Fibroblast of gingiva (primary cell): ENCODE results near the gene ZFAND3.
"Not testable (repeated sequence)": the region's sequence is repeated elsewhere in the genome, so short reads cannot be mapped to it uniquely, and the experiment has no call there.

ENCODE experiments used
- DNase-seq: peaks from one replicate; pipeline ENCODE4 v3.0.0-alpha.2; 2011; ENCODE audit warnings: low read depth

ZFAND3 gene

GRCh38 chr6:38049861-38050397 is 230.4 kb downstream of the ZFAND3 start:
- not testable (repeated sequence) for DNase-seq

GRCh38 chr6:38051819-38052434 is 232.4 kb downstream of the ZFAND3 start:
- DNase-seq: no peak

DNA sequence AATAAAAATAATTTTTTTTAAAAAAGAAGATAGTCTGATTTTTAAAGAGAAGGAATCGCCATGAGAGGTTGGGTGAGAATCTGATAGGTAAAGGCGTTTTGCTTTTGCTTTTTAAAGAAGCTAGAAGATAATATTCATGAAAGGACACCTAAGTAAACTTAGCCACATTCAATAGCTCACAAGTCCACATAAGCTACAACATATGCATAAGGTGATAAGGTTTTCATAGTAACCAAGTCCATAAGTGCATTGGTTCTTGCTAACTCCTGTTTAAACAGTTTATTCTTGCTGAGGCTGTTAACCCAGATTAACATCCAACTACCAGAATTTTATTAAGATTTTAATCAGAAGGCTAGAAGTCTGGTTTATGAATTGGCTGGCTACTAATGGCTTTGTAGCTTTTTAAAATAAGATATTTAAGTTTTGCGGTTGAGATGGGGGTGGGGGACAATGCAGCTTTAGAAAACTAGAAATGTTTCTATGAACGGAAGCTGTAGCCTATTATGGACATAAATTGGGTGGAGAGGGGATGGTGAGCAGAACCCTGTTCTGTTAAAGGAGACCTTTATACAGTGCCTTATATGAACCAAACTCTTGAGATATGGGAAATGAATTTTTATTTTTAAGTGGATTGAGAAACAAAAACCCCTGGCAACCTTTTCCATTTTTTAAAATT is 235.1 kb downstream of the ZFAND3 start:
- no peak for DNase-seq

DNA sequence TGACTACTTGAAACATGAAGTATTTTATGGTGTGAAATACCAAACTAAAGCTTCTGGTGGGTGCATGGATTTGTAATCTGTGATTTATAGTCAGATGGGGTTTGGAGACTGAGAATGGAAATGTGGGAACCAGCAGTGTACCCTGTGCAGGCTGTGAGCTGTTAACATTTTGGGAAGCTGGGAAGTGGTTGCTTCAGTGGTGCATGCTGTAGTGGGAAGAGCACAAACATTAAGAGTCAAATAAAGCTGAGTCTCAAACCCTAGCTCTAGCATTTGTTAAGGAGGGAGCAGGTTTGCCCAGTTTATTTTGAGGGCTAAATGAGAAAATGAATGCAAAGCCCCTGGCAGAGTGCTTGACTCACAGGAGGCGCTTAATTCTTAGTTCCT is 235.7 kb downstream of the ZFAND3 start:
- DNase-seq: no peak

- DNase-seq: no peak
Observed at GRCh38 chr6:38056361-38056760, 236.8 kb downstream of the ZFAND3 start.

DNA sequence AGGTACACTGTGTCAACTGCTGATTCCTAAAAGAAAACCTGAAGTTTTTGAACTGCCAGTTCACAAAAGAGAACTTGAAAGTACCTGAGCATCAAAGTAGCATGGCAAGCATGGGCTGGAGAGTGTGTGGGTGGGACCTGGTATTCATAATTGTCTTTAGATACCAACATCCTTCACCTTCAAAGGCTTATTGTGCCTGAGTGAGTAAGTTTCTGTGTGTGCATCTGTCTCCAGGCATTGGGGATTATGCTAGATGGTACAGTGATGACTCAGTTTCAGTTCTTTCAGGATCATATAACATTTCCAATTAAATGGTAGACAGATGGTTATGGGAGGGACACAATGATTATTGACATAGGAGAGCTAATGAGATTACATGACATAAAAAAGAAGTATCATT is 238.5 kb downstream of the ZFAND3 start:
- peak; percentile 15 for DNase-seq

- DNase-seq: no peak
Observed at GRCh38 chr6:38062066-38062465, 242.5 kb downstream of the ZFAND3 start.

- DNase-seq: no peak
Observed at GRCh38 chr6:38063973-38064372, 244.4 kb downstream of the ZFAND3 start.

DNA sequence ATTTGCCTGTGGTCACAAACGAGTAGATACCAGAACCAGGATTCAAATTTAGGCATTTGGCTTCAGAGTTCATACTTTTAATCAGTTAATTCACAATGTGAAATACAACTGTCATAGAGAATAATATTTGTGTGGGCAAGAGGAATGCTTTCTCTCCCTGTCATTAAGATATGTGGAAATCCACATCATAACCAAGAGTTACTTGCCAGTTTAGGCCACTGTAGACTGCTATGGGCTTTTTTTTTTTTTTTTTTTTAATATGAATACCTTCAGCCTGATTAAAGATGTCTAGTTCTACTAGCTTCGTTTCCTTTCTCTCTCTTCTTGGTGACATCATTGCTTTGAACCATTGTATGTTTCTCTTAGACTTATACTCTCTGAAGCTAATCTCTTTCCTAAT is 244.9 kb downstream of the ZFAND3 start:
- no peak for DNase-seq

DNA sequence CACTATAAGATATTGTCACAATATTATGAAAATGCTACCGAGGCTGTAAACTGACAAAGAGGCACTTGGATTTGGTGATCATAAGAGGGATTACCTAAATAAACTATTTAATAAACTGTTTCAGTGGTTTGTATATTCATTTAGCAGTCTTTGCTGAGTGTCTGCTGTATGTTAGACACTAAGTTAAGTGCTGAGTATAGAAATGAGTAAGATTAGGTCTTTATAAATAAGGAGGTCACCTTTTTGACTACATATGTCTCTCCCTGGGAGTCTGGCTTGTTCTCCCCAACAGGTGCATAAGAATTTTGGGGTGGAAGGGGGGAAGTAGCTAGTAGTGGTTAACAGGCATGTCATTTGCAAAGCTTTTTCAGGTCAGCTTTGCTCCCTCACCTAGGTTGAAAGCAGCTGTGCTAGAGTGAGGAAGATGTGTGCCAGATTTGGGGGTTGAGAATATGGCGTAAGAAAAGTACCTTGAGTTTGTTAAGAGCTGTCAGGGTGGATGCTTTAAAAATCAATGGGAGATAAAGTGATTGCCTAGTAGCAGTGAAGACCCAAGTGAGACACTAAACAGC is 246.3 kb downstream of the ZFAND3 start:
- no peak for DNase-seq

DNA sequence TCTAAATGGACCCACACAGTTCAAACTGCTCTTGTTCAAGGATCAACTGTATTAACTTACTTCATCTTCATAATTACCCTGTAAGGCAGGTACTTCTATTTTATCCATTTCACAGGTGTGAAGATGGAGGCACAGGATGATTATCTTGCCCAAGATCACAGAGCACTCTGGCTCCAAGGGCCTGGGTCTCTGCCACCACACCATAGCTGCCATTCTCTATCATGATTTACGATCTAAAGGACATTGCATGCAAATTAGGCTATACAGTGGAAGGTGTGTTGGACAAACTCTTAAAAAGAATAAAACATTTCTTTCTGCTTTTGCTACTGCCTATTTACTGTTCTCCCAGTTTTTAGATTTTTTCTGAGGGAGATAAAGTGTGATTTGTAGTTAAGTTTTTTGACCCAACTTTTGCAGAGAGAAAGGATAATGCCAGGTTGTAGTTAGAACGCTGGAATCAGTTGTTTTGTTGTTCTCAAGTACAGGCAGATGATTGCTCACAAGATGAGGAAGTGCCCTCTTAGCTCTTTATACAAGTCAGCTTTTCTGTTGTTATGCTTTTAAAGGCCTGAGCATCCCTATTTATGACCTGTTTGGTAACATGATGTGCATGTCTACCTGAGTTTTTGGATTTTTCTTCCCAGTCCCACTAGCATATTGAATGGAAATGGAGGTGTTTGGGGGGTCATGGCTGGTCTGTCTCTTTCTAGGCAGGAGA is 247.9 kb downstream of the ZFAND3 start:
- no peak for DNase-seq

DNA sequence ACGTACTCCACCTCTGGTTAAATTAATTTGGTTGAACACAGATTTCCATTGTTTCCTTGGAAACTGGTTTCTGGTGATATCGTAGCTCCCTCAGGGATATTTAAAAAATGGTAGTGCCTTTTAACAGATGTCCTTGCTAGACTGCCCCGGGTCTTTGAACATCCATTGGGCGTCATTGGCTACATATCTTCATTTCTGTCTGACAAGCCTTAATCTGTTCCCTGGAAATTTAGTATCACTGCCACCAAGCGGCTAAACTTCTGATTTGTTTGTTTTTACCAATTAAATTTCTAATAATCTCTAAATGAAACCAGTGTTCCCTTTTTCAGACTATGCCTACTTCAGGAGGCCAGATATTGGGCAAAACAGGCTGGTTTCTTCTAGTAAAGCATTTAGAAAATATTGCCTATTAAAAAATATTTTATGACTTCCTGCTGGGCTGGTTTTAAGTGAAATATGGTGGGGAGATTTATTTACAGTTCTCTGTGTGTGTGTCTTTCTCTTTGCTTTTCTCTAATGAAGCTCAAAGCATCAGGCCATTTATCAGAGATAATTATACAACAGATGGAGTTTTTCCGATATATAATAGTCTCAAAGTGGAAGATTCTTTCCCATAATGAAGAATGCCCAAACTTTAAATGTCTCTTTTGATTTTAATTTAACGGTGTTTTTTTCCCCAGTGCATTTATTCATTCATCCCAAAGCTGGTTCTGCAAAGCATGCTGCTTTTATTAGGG is 249.5 kb downstream of the ZFAND3 start:
- DNase-seq: no peak

DNA sequence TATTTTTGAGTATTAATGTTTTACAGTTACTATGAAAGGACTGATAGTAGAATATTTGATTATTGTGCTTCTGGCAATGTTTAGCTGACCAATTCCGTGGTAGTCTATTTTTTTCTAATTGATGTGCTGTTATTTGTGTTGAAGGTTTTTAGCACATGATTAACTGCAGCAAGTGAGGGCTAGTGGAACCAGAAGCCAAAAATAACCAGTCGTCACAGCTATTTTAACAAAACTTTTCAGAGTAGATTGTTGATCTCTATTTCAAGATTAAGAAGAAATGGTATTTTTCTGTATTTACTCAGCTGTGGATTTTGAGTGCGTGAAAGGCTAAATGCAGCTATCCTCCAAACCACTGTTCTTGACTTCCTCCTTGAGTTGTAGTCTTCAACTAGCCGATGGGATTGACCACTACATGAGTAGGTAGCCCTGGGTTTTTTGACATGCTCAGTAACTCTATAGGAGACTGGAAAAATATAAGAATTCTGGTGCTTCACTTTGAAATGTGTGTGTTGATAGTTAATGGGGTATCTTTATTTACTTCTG is 258.0 kb downstream of the ZFAND3 start:
- no peak for DNase-seq

DNA sequence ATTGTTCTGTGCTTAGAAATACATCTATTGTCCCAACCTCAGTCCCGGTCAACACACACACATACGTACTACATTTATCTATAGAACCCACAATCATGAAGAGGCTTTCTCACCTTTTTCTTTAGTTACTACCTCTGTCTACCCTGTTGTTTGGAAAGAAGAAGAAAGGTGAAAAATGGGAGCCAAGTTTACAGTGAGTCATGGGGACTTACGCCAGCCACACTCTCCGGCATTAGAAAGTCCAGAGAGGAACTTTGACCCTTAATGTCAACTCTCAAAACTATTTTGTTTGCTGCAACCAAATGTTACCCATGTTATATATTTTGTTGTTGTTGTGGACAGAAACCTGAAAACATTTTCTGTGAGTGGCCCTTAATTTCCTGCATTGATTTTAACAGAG is 259.1 kb downstream of the ZFAND3 start:
- DNase-seq: peak; percentile 14

DNA sequence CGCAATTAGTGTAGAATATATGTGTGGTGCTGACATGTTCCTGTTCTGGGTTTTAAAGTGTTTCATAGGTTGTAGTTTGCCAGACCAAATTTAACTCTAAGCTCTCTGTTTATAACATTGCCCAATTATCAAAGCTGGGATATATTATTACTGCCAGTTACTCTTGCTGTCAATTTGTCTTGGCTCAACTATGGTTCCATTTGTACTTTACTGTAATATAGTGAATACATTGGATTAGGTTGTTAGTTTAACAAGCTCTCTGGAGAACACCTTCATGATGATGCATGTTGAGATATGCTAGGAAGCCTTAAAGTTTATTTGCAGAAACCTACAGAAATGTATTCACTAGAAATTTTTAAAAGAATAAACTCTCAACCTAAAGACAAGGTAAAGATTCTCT is 259.6 kb downstream of the ZFAND3 start:
- DNase-seq: no peak

DNA sequence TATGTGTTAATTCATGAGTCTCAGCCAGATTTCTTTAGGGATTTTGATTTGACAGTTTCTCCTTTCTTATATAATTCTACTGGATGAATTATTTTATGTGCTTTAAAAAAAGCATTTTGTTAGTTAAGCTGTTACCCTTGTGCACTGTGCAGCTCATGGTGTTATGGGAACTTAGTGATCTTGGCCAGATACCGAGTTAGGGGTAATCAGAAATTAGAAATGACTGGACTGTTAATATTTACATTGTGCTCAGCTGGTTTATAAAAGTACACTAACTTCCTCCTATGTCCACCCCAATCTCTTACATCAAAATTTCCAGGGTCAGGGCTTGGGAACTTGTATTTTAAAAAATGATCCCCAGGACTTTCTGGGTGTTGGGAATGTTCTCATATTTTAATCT is 260.0 kb downstream of the ZFAND3 start:
- DNase-seq: no peak

DNA sequence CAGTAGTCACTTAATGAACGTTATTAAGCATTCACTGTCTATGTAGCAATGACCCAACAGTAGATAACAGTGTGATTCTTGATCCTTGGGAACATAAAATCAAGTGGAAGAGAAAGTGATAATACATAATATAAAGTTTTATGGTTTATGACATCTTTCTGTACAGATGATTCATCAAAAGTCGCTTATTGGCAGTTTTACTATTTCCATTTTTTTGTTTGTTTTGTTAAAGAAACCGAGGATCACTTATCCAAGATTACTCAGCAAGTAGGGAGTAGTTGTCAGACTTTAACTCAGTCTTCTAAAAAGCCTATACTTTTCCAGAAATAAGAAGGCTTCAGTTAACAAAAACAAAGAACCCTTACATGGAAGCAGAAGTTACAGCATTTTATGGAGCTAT is 260.8 kb downstream of the ZFAND3 start:
- DNase-seq: peak; percentile 43

GRCh38 chr6:38080889-38081288 is 261.4 kb downstream of the ZFAND3 start:
- DNase-seq: peak; percentile 55

GRCh38 chr6:38085031-38085430 is 265.5 kb downstream of the ZFAND3 start:
- DNase-seq: no peak

DNA sequence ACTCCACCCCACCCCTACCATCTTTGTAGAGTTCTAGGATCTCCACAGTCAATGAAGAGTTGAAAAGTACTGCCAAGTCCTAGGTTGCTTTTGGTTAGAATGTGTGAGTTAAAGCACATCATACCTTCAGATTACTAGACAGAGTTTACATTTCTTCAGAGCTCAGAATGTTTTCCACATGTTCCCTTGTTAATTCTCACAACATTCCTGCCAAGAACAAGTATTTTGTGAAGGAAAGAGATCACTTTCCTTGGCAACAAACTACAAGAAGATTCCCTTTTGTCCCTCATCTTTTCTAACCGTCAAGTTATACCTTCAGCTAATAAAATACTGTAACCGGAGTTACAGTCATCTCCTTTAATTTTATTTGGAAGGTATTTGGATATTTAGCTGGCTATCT is 266.8 kb downstream of the ZFAND3 start:
- DNase-seq: peak; percentile 28

- DNase-seq: no peak
Observed at GRCh38 chr6:38088010-38088409, 268.5 kb downstream of the ZFAND3 start.

GRCh38 chr6:38088829-38089228 is 269.3 kb downstream of the ZFAND3 start:
- DNase-seq: no peak
